Pancreas (tissue), 10 donors: ENCODE results near the gene GCC1. TPM values are rescaled to one million over a fixed set of nuclear protein-coding genes. Genes with fewer than 3 reads are reported as not detected.

Source experiments
- ATAC-seq, 4 donors: fragments of 200-7000 bp; cut with Tn5 transposase; one replicate each; pipeline versions ENCODE4 v1.8.0 to v1.9.1; 2020; ENCODE audit warnings: mild to moderate bottlenecking in 4 of 4, moderate library complexity in 4 of 4
- DNase-seq, 6 donors: peaks; one replicate each; pipeline ENCODE4 v3.0.0-alpha.2; 2020
- FAIRE-seq: peaks from 2 replicates; lab custom pipeline; 2012; peaks lifted over from hg19 to GRCh38; lab: Jason Lieb, UNC
- H3K27ac ChIP-seq, 4 donors: fragments of 200-600 bp; sonication (generic); 1 replicate in 3 of 4; 2 replicates in 1 of 4; pipeline versions ENCODE4 v1.5.0 to v1.8.0; 2020
- H3K27me3 ChIP-seq, 4 donors: fragments of 200-600 bp; one replicate each; pipeline ENCODE4 v1.8.0; 2021
- H3K36me3 ChIP-seq, 3 donors: fragments of 200-600 bp; sonication (generic) in 1 of 3; one replicate each; pipeline versions ENCODE4 v1.5.0 to v1.8.0; 2020 to 2021
- H3K4me1 ChIP-seq, 3 donors: fragments of 200-600 bp; one replicate each; pipeline ENCODE4 v1.8.0; 2021
- H3K4me3 ChIP-seq, 4 donors: fragments of 200-600 bp; sonication (generic) in 2 of 4; one replicate each; pipeline versions ENCODE4 v1.5.0 to v1.8.0; 2020 to 2021
- H3K9me3 ChIP-seq, 4 donors: fragments of 200-600 bp; one replicate each; pipeline ENCODE4 v1.8.0; 2021
- CTCF ChIP-seq, 4 donors: fragments of 200-600 bp; sonication (generic) in 3 of 4; IDR thresholded peaks; one replicate each; pipeline versions ENCODE4 v1.5.0 to v1.8.0; 2021; ENCODE audit warnings: antibody characterized with exemption in 4 of 4
- WGBS, 2 donors: extraction: QIAGEN DNeasy Blood & Tissue Kit; methylation state at CpG; one replicate each; pipeline ENCODE4 v1.1.7; 2013; 5-methylcytosine and 5-hydroxymethylcytosine counted together
- intact Hi-C, 3 donors: fragments of 100-400 bp; cut with DNase I; formaldehyde crosslinking; loops; one replicate each; pipeline versions ENCODE4 v1.11.1 to v1.14.2; 2022
- polyA plus RNA-seq, 2 donors: library from polyadenylated mRNA; stranded (reverse); fragments of 200-250 nt; gene quantifications; one replicate each; pipeline ENCODE4 v1.2.3, GENCODE V29; 2013
- total RNA-seq, 6 donors: library from RNA; stranded (reverse); fragmentation: NEBNext Ultra II Directional in 4 of 6; extraction: Animal tissue kit (Norgen Biotek cat#: 25700) in 4 of 6; gene quantifications; one replicate each; pipeline versions ENCODE4 v1.2.1 to v1.2.4, GENCODE V29; 2021 to 2023
- donor health status: healthy with polysubstance abuse.
- donor health status: DM: no; HTN: no; CAD: no; lungs with moderate emphysema.
- donor health status: DM: no; HTN: no; CAD: no.
- donor health status: control.
- donor health status: control.
- donor health status: Bipolar disorder and iron deficiency.
- donor health status: DM: yes; HTN: yes; CAD: no.
- donor health status: DM: no; HTN: no; CAD: no.
- donor health status: DM: no; HTN: no; CAD: no.
- donor health status: DM: yes; HTN: yes; CAD: no.

Gene GCC1
- total and polyA plus RNA-seq, 8 donors, result 4.3 to 12.2 (median 6.7) TPM

- Histone ChIP-seq H3K4me1 (no peaks in the 10 kb centered on the region), H3K9me3 (no peaks in the 10 kb centered on the region), H3K4me3 (no peak within 1 kb of the TSS), H3K27me3 (peaks cover 0 to 8% (median 0%) of the 10 kb centered on the region in 4 donors), H3K27ac (no peak within 1 kb of the TSS), H3K36me3 (no peaks in the 10 kb centered on the region)
- ATAC-seq, result no peak
- intact Hi-C loops, result no loop called here
- no peak for FAIRE-seq
- DNase-seq, result no peak
- WGBS, 2 donors, result 35 to 40% methylated on average over 2 of the region's 2 CpGs
- TF ChIP-seq CTCF (IDR thresholded peaks at IDR 0.05), result no peak
These were observed 32.6 kb upstream of the GCC1 start, which contains the start of gene PAX4 for GRCh38 chr7:127618042-127618441. PAX4 (minus strand) TSS chr7:127618142; CDS start chr7:127615928, 2,214 bp downstream.

GRCh38 chr7:127616724-127617123 lies 31.3 kb upstream of the GCC1 start:
- TF ChIP-seq CTCF (IDR thresholded peaks at IDR 0.05), result no peak
- H3K27me3 ChIP-seq, result peaks cover 0 to 8% (median 0%) of the 10 kb centered on the region in 4 donors
- ATAC-seq (no peak), FAIRE-seq (no peak), DNase-seq (no peak)
- H3K4me3 ChIP-seq, result no peak overlapping the region
- no peaks in the 10 kb centered on the region for H3K4me1 ChIP-seq
- no peaks in the 10 kb centered on the region for H3K36me3 ChIP-seq
- intact Hi-C loops, result no loop called here
- no peaks in the 10 kb centered on the region for H3K9me3 ChIP-seq
- H3K27ac ChIP-seq, result no peak overlapping the region
- 79 to 85% methylated on average over 5 of the region's 5 CpGs for WGBS, 2 donors

GRCh38 chr7:127612263-127612662 lies 26.9 kb upstream of the GCC1 start:
- no peaks in the 10 kb centered on the region for H3K9me3 ChIP-seq
- intact Hi-C loops, result no loop called here
- no peak for ATAC-seq
- FAIRE-seq, result no peak
- 82 to 90% methylated on average over 1 of the region's 1 CpG for WGBS, 2 donors
- no peaks in the 10 kb centered on the region for H3K4me1 ChIP-seq
- H3K27me3 ChIP-seq, result no peaks in the 10 kb centered on the region
- H3K36me3 ChIP-seq, result no peaks in the 10 kb centered on the region
- no peak overlapping the region for H3K27ac ChIP-seq
- DNase-seq, result no peak
- H3K4me3 ChIP-seq, result no peak overlapping the region
- TF ChIP-seq CTCF (IDR thresholded peaks at IDR 0.05), result no peak

GRCh38 chr7:127609297-127609696 lies 23.9 kb upstream of the GCC1 start:
- Histone ChIP-seq H3K36me3 (no peaks in the 10 kb centered on the region), H3K27ac (no peak overlapping the region), H3K9me3 (no peaks in the 10 kb centered on the region), H3K4me1 (no peaks in the 10 kb centered on the region), H3K27me3 (no peaks in the 10 kb centered on the region), H3K4me3 (no peak overlapping the region)
- DNase-seq (no peak), FAIRE-seq (no peak), ATAC-seq (no peak)
- 83 to 87% methylated on average over 6 of the region's 6 CpGs for WGBS, 2 donors
- TF ChIP-seq CTCF (IDR thresholded peaks at IDR 0.05), result no peak
- intact Hi-C loops, result no loop called here

GRCh38 chr7:127608446-127608845 lies 23.1 kb upstream of the GCC1 start:
- DNase-seq (no peak), FAIRE-seq (no peak), ATAC-seq (no peak)
- Histone ChIP-seq H3K9me3 (no peaks in the 10 kb centered on the region), H3K27me3 (no peaks in the 10 kb centered on the region), H3K36me3 (no peaks in the 10 kb centered on the region), H3K27ac (no peak overlapping the region), H3K4me3 (no peak overlapping the region), H3K4me1 (no peaks in the 10 kb centered on the region)
- WGBS, 2 donors, result 79 to 84% methylated on average over 6 of the region's 6 CpGs
- intact Hi-C loops, result no loop called here
- no peak for TF ChIP-seq CTCF (IDR thresholded peaks at IDR 0.05)
